Measurements from ENCODE around the gene CARD11. TPM values are rescaled to one million over a fixed set of nuclear protein-coding genes. Genes with fewer than 3 reads are reported as not detected.
A peak's percentile ranks its signal among the peaks of the same experiment; 100 is the strongest.

The CARD11 gene
- total and polyA plus RNA-seq, 7 experiments from 2014 or later = 13.3 to 136 (median 113) TPM

DNA sequence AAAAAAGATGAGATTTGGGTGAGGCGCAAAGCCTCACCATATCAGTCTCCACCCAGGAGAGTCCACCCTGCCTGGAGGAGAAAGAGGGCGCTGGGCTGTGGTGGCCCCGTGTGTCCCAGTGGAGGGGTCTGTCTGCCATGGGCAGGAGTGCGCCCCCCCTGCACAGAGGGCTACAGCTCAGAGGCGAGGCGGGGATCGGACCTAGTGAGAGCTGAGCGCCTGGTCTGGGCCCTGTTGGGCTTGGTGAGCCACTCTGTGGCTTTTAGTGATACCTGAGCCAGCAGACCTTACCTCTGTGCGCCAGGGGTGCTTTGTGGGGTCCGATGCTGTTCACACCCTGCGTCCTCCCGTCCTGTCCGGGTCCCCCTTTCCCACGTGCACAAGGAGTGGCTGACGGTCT is 173.7 kb downstream of the CARD11 start:
- H3K4me1 ChIP-seq (ENCODE audit: control insufficient read depth in 2 of 2, insufficient read depth in 2 of 2, low read length in 2 of 2) = peaks cover 4 to 24% of the 10 kb centered on the region in 2 donors
- peak overlapping the region; percentile 81 to 100 (median 88) for H3K4me3 Mint-ChIP-seq
- H3K36me3 ChIP-seq (ENCODE audit: control insufficient read depth in 2 of 3, insufficient read depth in 3 of 3, low read length in 3 of 3) = no peaks in the 10 kb centered on the region
- H3K36me3 Mint-ChIP-seq = peaks cover 0 to 4% (median 0%) of the 10 kb centered on the region in 5 donors
- ATAC-seq (no peak), DNase-seq (no peak)
- H3K9me3 Mint-ChIP-seq = no peaks in the 10 kb centered on the region
- peak overlapping the region; percentile 58 for H3K27ac ChIP-seq (ENCODE audit: low read depth, low read length)
- H3K27me3 Mint-ChIP-seq = no peaks in the 10 kb centered on the region
- intact Hi-C loops (cut with micrococcal nuclease) = loop anchor here (1.0 to 10.0 kb wide), 6 partner anchors 108 to 1815 kb away; partner anchors contain the start of genes CARD11 (in 1 of the 2), FOXK1 (in 1 of the 2) and SDK1 (in 1 of the 2)
- POLR2A ChIA-PET = interaction anchor here (1.0 kb wide), 1 partner anchor 25 kb away, joined by 5 read pairs; no protein-coding TSS in a partner anchor
- no peaks in the 10 kb centered on the region for H3K27me3 ChIP-seq (ENCODE audit: control insufficient read depth in 2 of 2, insufficient read depth in 2 of 2, low read length in 2 of 2)
- peak overlapping the region; percentile 77 to 96 (median 91) for H3K27ac Mint-ChIP-seq
- peaks cover 19 to 69% (median 59%) of the 10 kb centered on the region in 7 donors for H3K4me1 Mint-ChIP-seq
- peak overlapping the region; percentile 70 for H3K4me3 ChIP-seq (ENCODE audit: low read length)
- H3K9me3 ChIP-seq (ENCODE audit: control insufficient read depth in 2 of 3, low read length in 3 of 3) = no peaks in the 10 kb centered on the region
- CTCF ChIA-PET = interaction anchor here (0.7 to 1.6 kb wide), 2 partner anchors 150 to 285 kb away, joined by 3 to 7 read pairs; no protein-coding TSS in a partner anchor

DNA sequence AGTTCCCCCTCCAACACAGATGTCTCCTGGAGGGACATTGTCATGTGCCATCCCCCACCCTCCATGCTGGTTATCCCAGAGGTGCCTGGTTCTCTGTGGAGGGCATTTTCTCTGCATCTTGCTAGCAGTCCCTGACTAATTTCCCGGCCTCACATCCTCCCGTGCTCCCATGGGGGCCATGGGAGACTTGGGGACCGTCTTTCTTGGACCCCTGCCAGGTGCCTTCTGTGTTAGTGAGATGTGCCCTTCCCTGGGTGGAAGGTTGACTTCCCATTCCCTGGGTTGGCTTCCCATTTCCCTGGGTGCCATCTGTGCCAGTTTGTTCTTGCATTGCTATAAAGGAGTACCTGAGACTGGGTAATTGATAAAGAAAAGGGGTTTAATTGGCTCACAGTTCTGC is 177.1 kb downstream of the CARD11 start:
- H3K9me3 Mint-ChIP-seq = no peaks in the 10 kb centered on the region
- H3K27me3 Mint-ChIP-seq = no peaks in the 10 kb centered on the region
- Histone ChIP-seq H3K27me3 (ENCODE audit: control insufficient read depth in 2 of 2, insufficient read depth in 2 of 2, low read length in 2 of 2) (no peaks in the 10 kb centered on the region), H3K4me1 (ENCODE audit: control insufficient read depth in 2 of 2, insufficient read depth in 2 of 2, low read length in 2 of 2) (peaks cover 23 to 28% of the 10 kb centered on the region in 2 donors), H3K4me3 (ENCODE audit: low read length) (no peak overlapping the region), H3K27ac (ENCODE audit: low read depth, low read length) (no peak overlapping the region), H3K9me3 (ENCODE audit: control insufficient read depth in 2 of 3, low read length in 3 of 3) (no peaks in the 10 kb centered on the region), H3K36me3 (ENCODE audit: control insufficient read depth in 2 of 3, insufficient read depth in 3 of 3, low read length in 3 of 3) (no peaks in the 10 kb centered on the region)
- H3K4me3 Mint-ChIP-seq = no peak overlapping the region
- H3K4me1 Mint-ChIP-seq = peaks cover 28 to 59% (median 48%) of the 10 kb centered on the region in 7 donors
- DNase-seq (no peak), ATAC-seq (no peak)
- ChIA-PET CTCF (interaction anchor here (0.7 to 4.4 kb wide), 6 partner anchors 11 to 288 kb away, joined by 3 to 29 read pairs (median 3); no protein-coding TSS in a partner anchor), POLR2A (no interaction called here)
- H3K36me3 Mint-ChIP-seq = peaks cover 0 to 4% (median 0%) of the 10 kb centered on the region in 5 donors
- intact Hi-C loops (cut with micrococcal nuclease) = loop anchor here (5.0 to 10.0 kb wide), 5 partner anchors 176 to 1818 kb away; partner anchors contain the start of genes CARD11 (in 1 of the 2), FOXK1 (in 1 of the 2) and SDK1 (in 1 of the 2)
- peak overlapping the region in 5 of 9 donors; percentile 19 to 76 (median 60) for H3K27ac Mint-ChIP-seq

DNA sequence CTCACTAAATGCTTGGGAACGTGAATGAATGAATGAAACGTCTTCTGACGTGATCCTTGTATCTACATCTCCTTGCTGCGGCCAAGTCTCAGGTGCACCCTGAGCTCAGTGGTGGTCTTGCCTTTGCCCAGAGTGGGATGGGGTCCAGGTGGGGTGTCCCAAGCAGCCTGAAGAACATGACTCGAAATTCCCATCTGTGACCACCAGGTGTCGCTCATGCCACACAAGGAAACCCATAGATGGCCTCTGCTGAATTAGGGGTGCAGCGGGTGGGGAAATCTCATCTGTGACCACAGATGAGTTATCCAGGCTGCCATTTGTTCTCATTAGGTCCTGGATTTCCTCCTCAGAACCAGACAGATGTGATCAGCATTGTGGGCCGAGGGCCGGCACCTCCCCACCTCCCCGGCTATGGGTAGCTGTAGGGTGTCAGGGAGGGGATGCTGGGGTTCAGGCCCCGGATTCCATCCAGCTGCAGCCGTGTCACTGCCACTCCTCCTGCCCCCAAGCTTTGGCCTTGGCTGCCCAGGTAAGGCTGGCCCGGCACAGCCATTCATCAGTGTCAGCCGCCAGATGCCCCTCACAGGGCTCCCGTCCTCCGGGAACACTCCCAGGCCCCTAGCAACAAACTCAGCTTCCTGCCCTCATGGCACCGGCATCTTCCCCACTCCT is 178.5 kb downstream of the CARD11 start:
- Histone ChIP-seq H3K4me3 (ENCODE audit: low read length) (no peak overlapping the region), H3K36me3 (ENCODE audit: control insufficient read depth in 2 of 3, insufficient read depth in 3 of 3, low read length in 3 of 3) (no peaks in the 10 kb centered on the region), H3K27ac (ENCODE audit: low read depth, low read length) (no peak overlapping the region), H3K9me3 (ENCODE audit: control insufficient read depth in 2 of 3, low read length in 3 of 3) (no peaks in the 10 kb centered on the region), H3K27me3 (ENCODE audit: control insufficient read depth in 2 of 2, insufficient read depth in 2 of 2, low read length in 2 of 2) (no peaks in the 10 kb centered on the region), H3K4me1 (ENCODE audit: control insufficient read depth in 2 of 2, insufficient read depth in 2 of 2, low read length in 2 of 2) (peaks cover 14 to 19% of the 10 kb centered on the region in 2 donors)
- DNase-seq (peak; percentile 54 to 79 (median 69)), ATAC-seq (peak; percentile 44)
- Mint-ChIP-seq H3K27ac (peak overlapping the region; percentile 25 to 96 (median 82)), H3K36me3 (peaks cover 0 to 8% (median 2%) of the 10 kb centered on the region in 5 donors), H3K9me3 (no peaks in the 10 kb centered on the region), H3K4me3 (peak overlapping the region; percentile 5 to 84 (median 59)), H3K27me3 (no peaks in the 10 kb centered on the region), H3K4me1 (peaks cover 20 to 45% (median 34%) of the 10 kb centered on the region in 7 donors)
- intact Hi-C loops (cut with micrococcal nuclease) = loop anchor here (1.0 to 10.0 kb wide), 13 partner anchors 14 to 1820 kb away; partner anchors contain the start of genes SDK1 (in 2 of the 2), CARD11 (in 1 of the 2), FOXK1 (in 1 of the 2) and GNA12 (in 1 of the 2)
- CTCF ChIA-PET = interaction anchor here (0.6 to 4.4 kb wide), 10 partner anchors 17 to 1031 kb away, joined by 3 to 29 read pairs (median 4); no protein-coding TSS in a partner anchor
- POLR2A ChIA-PET = no interaction called here

DNA sequence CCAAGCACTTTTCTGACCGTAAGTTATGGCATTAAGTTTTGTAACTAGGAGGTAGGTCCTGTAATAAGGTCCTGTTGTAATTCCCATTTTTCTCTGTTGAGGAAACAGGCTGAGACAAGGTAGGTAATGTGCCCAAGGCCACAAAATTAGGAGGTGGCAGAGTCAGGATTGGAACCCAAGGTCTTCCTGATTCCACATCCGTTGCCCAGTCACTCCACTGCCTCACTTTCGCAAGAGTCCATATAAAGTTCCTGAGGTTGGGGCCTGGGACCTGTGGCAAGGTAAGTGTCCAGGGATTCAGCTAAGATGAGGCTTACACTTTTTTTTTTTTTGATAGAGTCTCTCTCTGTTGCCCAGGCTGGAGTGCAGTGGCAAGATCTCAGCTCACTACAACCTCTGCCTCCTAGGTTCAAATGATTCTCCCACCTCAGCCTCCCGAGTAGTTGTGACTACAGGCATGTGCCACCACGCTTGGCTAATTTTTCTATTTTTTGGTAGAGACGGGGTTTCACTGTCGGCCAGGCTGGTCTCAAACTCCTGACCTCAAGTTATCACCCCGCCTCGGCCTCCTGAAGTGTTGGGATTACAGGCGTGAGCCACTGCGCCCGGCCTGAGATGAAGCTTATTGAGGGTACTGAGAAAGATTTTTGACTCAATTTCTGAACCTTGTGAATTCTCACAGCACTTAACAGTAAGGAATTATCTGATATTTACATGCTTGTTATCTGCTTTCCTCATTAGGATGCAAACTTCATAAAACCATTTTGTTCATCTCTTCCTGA is 179.3 kb downstream of the CARD11 start:
- POLR2A ChIA-PET = no interaction called here
- Mint-ChIP-seq H3K4me1 (peaks cover 15 to 37% (median 26%) of the 10 kb centered on the region in 7 donors), H3K4me3 (peak overlapping the region in 7 of 10 donors; percentile 21 to 81 (median 52)), H3K27ac (peak overlapping the region; percentile 25 to 96 (median 87)), H3K27me3 (no peaks in the 10 kb centered on the region), H3K36me3 (peaks cover 0 to 8% (median 2%) of the 10 kb centered on the region in 5 donors), H3K9me3 (no peaks in the 10 kb centered on the region)
- no peaks in the 10 kb centered on the region for H3K9me3 ChIP-seq (ENCODE audit: control insufficient read depth in 2 of 3, low read length in 3 of 3)
- CTCF ChIA-PET = interaction anchor here (0.6 to 4.4 kb wide), 8 partner anchors 23 to 809 kb away, joined by 3 to 29 read pairs (median 4); no protein-coding TSS in a partner anchor
- no peak overlapping the region for H3K27ac ChIP-seq (ENCODE audit: low read depth, low read length)
- DNase-seq (no peak), ATAC-seq (no peak)
- peaks cover 9 to 19% of the 10 kb centered on the region in 2 donors for H3K4me1 ChIP-seq (ENCODE audit: control insufficient read depth in 2 of 2, insufficient read depth in 2 of 2, low read length in 2 of 2)
- H3K4me3 ChIP-seq (ENCODE audit: low read length) = no peak overlapping the region
- intact Hi-C loops (cut with micrococcal nuclease) = loop anchor here (10.0 kb wide), 3 partner anchors 200 to 1820 kb away; partner anchors contain the start of gene FOXK1 (in 1 of the 2)
- H3K36me3 ChIP-seq (ENCODE audit: control insufficient read depth in 2 of 3, insufficient read depth in 3 of 3, low read length in 3 of 3) = no peaks in the 10 kb centered on the region
- H3K27me3 ChIP-seq (ENCODE audit: control insufficient read depth in 2 of 2, insufficient read depth in 2 of 2, low read length in 2 of 2) = no peaks in the 10 kb centered on the region

DNA sequence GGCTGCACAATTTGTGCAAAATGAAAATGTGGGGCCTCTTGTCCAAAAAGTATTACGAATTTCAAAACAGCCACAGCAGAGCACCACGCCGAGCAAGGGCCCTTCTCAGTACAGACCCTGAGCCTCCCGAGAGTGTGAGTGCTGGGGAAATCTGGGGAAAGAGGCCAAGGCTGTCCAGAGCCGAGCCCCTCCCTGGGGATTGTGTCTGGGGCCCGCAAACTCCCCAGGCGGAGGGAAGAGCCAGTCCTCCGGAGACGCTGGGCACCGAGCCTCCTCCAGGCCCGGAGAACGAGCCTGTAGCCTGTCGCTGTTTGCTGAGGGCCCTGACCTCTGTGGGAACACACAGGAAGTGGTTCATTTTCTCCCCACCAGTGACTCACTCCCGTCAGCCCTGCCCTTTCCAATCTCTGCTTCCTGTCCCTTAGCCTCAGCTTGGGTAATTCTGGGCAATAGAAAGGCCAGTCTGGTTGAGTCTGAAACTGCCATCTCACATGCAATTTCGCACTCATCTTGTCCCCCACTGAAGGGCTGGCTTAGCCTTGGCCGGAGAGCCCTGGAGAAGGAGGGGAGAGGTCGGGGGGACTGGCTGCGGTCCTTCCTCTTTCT is 180.1 kb downstream of the CARD11 start:
- H3K4me3 Mint-ChIP-seq = peak overlapping the region in 9 of 10 donors; percentile 41 to 81 (median 68)
- Histone ChIP-seq H3K27me3 (ENCODE audit: control insufficient read depth in 2 of 2, insufficient read depth in 2 of 2, low read length in 2 of 2) (no peaks in the 10 kb centered on the region), H3K9me3 (ENCODE audit: control insufficient read depth in 2 of 3, low read length in 3 of 3) (no peaks in the 10 kb centered on the region), H3K27ac (ENCODE audit: low read depth, low read length) (peak overlapping the region; percentile 44), H3K4me1 (ENCODE audit: control insufficient read depth in 2 of 2, insufficient read depth in 2 of 2, low read length in 2 of 2) (peaks cover 7 to 19% of the 10 kb centered on the region in 2 donors), H3K36me3 (ENCODE audit: control insufficient read depth in 2 of 3, insufficient read depth in 3 of 3, low read length in 3 of 3) (no peaks in the 10 kb centered on the region), H3K4me3 (ENCODE audit: low read length) (peak overlapping the region; percentile 14)
- H3K36me3 Mint-ChIP-seq = peaks cover 0 to 6% (median 2%) of the 10 kb centered on the region in 5 donors
- peak in 6 of 9 donors; percentile 19 to 77 (median 31) for DNase-seq
- H3K27me3 Mint-ChIP-seq = no peaks in the 10 kb centered on the region
- ChIA-PET CTCF (interaction anchor here (0.6 to 4.4 kb wide), 5 partner anchors 30 to 337 kb away, joined by 3 to 29 read pairs (median 3); no protein-coding TSS in a partner anchor), POLR2A (no interaction called here)
- H3K27ac Mint-ChIP-seq = peak overlapping the region; percentile 65 to 96 (median 88)
- intact Hi-C loops (cut with micrococcal nuclease) = loop anchor here (1.0 to 10.0 kb wide), 4 partner anchors 19 to 1821 kb away; partner anchors contain the start of genes FOXK1 (in 1 of the 2) and GNA12 (in 1 of the 2)
- H3K4me1 Mint-ChIP-seq = peaks cover 12 to 29% (median 19%) of the 10 kb centered on the region in 7 donors
- no peaks in the 10 kb centered on the region for H3K9me3 Mint-ChIP-seq
- ATAC-seq = peak; percentile 94
